ENCODE measurements around the gene MZB1. TPM values are rescaled to one million over a fixed set of nuclear protein-coding genes. Genes with fewer than 3 reads are reported as not detected.

The MZB1 gene
- polyA plus RNA-seq, 1 donor from 2014 or later, result not detected

DNA sequence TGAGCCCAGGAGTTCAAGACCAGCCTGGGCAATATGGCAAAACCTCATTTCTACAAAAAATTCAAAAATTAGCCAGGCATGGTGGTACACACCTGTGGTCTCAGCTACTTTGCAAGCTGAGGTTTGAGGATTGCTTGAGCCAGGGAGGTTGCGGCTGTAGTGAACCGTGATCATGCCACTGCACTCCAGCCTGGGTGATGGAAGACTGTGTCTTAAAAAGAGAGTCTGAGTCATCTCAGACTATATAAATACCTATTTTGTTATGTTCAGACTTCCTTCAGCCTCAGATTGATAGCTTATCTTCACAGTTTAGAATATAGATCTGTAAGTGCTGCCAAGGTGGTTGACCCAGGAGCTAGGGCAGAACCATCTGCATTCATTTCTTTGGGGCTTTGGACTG lies 49.7 kb downstream of the MZB1 start:
- H3K36me3 ChIP-seq (ENCODE audit: insufficient read depth, low read length), result no peaks in the 10 kb centered on the region
- H2AFZ ChIP-seq (ENCODE audit: low read depth, low read length), result no peak overlapping the region
- TF ChIP-seq, protein P1, sequence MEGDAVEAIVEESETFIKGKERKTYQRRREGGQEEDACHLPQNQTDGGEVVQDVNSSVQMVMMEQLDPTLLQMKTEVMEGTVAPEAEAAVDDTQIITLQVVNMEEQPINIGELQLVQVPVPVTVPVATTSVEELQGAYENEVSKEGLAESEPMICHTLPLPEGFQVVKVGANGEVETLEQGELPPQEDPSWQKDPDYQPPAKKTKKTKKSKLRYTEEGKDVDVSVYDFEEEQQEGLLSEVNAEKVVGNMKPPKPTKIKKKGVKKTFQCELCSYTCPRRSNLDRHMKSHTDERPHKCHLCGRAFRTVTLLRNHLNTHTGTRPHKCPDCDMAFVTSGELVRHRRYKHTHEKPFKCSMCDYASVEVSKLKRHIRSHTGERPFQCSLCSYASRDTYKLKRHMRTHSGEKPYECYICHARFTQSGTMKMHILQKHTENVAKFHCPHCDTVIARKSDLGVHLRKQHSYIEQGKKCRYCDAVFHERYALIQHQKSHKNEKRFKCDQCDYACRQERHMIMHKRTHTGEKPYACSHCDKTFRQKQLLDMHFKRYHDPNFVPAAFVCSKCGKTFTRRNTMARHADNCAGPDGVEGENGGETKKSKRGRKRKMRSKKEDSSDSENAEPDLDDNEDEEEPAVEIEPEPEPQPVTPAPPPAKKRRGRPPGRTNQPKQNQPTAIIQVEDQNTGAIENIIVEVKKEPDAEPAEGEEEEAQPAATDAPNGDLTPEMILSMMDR (IDR thresholded peaks at IDR 0.05; ENCODE audit: poor library complexity, severe bottlenecking), result no peak
- TF ChIP-seq, protein P2, sequence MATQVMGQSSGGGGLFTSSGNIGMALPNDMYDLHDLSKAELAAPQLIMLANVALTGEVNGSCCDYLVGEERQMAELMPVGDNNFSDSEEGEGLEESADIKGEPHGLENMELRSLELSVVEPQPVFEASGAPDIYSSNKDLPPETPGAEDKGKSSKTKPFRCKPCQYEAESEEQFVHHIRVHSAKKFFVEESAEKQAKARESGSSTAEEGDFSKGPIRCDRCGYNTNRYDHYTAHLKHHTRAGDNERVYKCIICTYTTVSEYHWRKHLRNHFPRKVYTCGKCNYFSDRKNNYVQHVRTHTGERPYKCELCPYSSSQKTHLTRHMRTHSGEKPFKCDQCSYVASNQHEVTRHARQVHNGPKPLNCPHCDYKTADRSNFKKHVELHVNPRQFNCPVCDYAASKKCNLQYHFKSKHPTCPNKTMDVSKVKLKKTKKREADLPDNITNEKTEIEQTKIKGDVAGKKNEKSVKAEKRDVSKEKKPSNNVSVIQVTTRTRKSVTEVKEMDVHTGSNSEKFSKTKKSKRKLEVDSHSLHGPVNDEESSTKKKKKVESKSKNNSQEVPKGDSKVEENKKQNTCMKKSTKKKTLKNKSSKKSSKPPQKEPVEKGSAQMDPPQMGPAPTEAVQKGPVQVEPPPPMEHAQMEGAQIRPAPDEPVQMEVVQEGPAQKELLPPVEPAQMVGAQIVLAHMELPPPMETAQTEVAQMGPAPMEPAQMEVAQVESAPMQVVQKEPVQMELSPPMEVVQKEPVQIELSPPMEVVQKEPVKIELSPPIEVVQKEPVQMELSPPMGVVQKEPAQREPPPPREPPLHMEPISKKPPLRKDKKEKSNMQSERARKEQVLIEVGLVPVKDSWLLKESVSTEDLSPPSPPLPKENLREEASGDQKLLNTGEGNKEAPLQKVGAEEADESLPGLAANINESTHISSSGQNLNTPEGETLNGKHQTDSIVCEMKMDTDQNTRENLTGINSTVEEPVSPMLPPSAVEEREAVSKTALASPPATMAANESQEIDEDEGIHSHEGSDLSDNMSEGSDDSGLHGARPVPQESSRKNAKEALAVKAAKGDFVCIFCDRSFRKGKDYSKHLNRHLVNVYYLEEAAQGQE (IDR thresholded peaks at IDR 0.05; ENCODE audit: borderline replicate concordance), result no peak
- no peak for TF ChIP-seq TAF1 (IDR thresholded peaks at IDR 0.05; ENCODE audit: low read depth)
- H3K4me3 ChIP-seq (ENCODE audit: low read length), result no peak overlapping the region
- H3K9me2 ChIP-seq (ENCODE audit: insufficient read depth, low read length), result no peaks in the 10 kb centered on the region
- no peaks in the 10 kb centered on the region for H3K9me3 ChIP-seq (ENCODE audit: low read length)
- peaks cover 28% of the 10 kb centered on the region for H3K79me2 ChIP-seq (replicated peaks; ENCODE audit: insufficient read depth, low read length)
- peaks cover 15% of the 10 kb centered on the region for H4K20me1 ChIP-seq (ENCODE audit: insufficient read depth)
- no peaks in the 10 kb centered on the region for H3K27me3 ChIP-seq (ENCODE audit: insufficient read depth, low read depth, low read length)
- H3F3A ChIP-seq (ENCODE audit: insufficient read depth, low read length, poor library complexity, severe bottlenecking), result peaks cover 5% of the 10 kb centered on the region
- no peak overlapping the region for H3K4me2 ChIP-seq (ENCODE audit: low read length)
- H3K27ac ChIP-seq (ENCODE audit: low read length), result no peak overlapping the region
- no peak overlapping the region for H3K9ac ChIP-seq (ENCODE audit: low read length)

Other genes starting within 250 kb of the MZB1 start
- 4.7 and 72.2 TPM in 2 replicates for gene SIL1, start 191.5 kb downstream of the MZB1 start, polyA plus RNA-seq
- gene MATR3, start 96.2 kb downstream of the MZB1 start, polyA plus RNA-seq, result 920 and 1,016 TPM in 2 replicates
- 181 and 201 TPM in 2 replicates for gene PAIP2, start 48.1 kb downstream of the MZB1 start, polyA plus RNA-seq
- not detected in 2 replicates for gene SLC23A1, start 6.6 kb downstream of the MZB1 start, polyA plus RNA-seq
- 0.74 and 1.2 TPM in 2 replicates for gene PROB1, start 5.2 kb upstream of the MZB1 start, polyA plus RNA-seq
- 2.3 and 6.7 TPM in 2 replicates for gene SPATA24, start 14.2 kb upstream of the MZB1 start, polyA plus RNA-seq
- gene DNAJC18, start 49.6 kb upstream of the MZB1 start, polyA plus RNA-seq, result 40.2 and 44.4 TPM in 2 replicates
- not detected in 2 replicates for gene ECSCR, start 72.8 kb upstream of the MZB1 start, polyA plus RNA-seq
- not detected in 2 replicates for gene SMIM33, start 81.1 kb upstream of the MZB1 start, polyA plus RNA-seq
- 0.12 TPM in 1 of 2 replicates, not detected in the other for gene STING1, start 92.8 kb upstream of the MZB1 start, polyA plus RNA-seq
- gene UBE2D2, start 171.4 kb upstream of the MZB1 start, polyA plus RNA-seq, result 110 and 118 TPM in 2 replicates

All from neural cell (in vitro differentiated cells).